GM20431 (cell line): ENCODE results near the gene PISD.
"Not testable (repeated sequence)": the region's sequence is repeated elsewhere in the genome, so short reads cannot be mapped to it uniquely, and the experiment has no call there.

ENCODE experiments used
- in situ Hi-C: fragments of 300-500 bp; cut with MseI, MboI; formaldehyde crosslinking; loops from one replicate; pipeline ENCODE4 v1.15.0; 2020; ENCODE audit warnings: low sequenced_read_pairs; ENCODE audit not compliant: unreplicated experiment

Gene PISD

GRCh38 chr22:31612891-31613285 is 49.1 kb downstream of the PISD start:
- in situ Hi-C loops = no loop called here

GRCh38 chr22:31611061-31611760 is 50.8 kb downstream of the PISD start:
- in situ Hi-C loops = no loop called here

GRCh38 chr22:31610611-31611010 is 51.4 kb downstream of the PISD start:
- in situ Hi-C loops = no loop called here

GRCh38 chr22:31609716-31610115 is 52.3 kb downstream of the PISD start:
- in situ Hi-C loops = no loop called here

GRCh38 chr22:31607696-31608095 is 54.3 kb downstream of the PISD start:
- in situ Hi-C loops = no loop called here

GRCh38 chr22:31605851-31606585 is 56.0 kb downstream of the PISD start:
- in situ Hi-C loops = no loop called here

- in situ Hi-C loops = no loop called here
Measured at GRCh38 chr22:31604746-31605705, 57.0 kb downstream of the PISD start.

GRCh38 chr22:31604137-31604705 is 57.8 kb downstream of the PISD start:
- in situ Hi-C loops = no loop called here

- in situ Hi-C loops = no loop called here
Measured at GRCh38 chr22:31603574-31603973, 58.4 kb downstream of the PISD start.

GRCh38 chr22:31603081-31603525 is 58.9 kb downstream of the PISD start:
- in situ Hi-C loops = no loop called here

GRCh38 chr22:31602259-31602952 is 59.6 kb downstream of the PISD start:
- in situ Hi-C loops = no loop called here

GRCh38 chr22:31595271-31595670 is 66.7 kb downstream of the PISD start:
- in situ Hi-C loops = no loop called here

GRCh38 chr22:31590161-31590560 is 71.9 kb downstream of the PISD start:
- in situ Hi-C loops = not testable (repeated sequence)

GRCh38 chr22:31588970-31589675 is 72.9 kb downstream of the PISD start:
- in situ Hi-C loops = no loop called here

GRCh38 chr22:31586137-31586920 is 75.7 kb downstream of the PISD start:
- in situ Hi-C loops = no loop called here

- in situ Hi-C loops = no loop called here
Measured at GRCh38 chr22:31585161-31585859, 76.7 kb downstream of the PISD start.

- in situ Hi-C loops = no loop called here
Measured at GRCh38 chr22:31584804-31585160, 77.2 kb downstream of the PISD start.
